ENCODE data around the gene ADPRH.

DNA sequence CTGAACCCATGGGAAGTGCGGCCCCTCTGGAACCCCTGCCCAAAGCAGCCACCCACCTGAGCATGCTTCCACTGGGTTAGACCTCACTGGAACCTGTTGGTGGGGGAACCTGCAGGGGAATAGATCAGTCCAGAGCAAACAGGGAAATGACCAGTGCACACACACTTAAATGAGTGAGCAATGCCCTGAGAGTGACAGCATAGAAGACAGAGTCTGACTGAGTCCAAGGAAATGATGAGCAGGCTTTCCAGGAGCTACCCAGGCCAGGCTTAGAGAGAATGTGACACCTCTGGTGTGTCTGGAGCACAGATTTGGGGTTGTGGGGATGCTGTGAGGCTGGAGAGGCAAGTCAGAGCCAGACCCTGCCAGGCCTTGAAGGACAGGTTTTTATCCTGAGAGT, 46.9 kb downstream of the ADPRH start:
- TF ChIP-seq, protein P1, sequence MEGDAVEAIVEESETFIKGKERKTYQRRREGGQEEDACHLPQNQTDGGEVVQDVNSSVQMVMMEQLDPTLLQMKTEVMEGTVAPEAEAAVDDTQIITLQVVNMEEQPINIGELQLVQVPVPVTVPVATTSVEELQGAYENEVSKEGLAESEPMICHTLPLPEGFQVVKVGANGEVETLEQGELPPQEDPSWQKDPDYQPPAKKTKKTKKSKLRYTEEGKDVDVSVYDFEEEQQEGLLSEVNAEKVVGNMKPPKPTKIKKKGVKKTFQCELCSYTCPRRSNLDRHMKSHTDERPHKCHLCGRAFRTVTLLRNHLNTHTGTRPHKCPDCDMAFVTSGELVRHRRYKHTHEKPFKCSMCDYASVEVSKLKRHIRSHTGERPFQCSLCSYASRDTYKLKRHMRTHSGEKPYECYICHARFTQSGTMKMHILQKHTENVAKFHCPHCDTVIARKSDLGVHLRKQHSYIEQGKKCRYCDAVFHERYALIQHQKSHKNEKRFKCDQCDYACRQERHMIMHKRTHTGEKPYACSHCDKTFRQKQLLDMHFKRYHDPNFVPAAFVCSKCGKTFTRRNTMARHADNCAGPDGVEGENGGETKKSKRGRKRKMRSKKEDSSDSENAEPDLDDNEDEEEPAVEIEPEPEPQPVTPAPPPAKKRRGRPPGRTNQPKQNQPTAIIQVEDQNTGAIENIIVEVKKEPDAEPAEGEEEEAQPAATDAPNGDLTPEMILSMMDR (IDR thresholded peaks at IDR 0.05; ENCODE audit: low read length), result no peak
- no peak for TF ChIP-seq EZH2 (IDR thresholded peaks at IDR 0.05; ENCODE audit: borderline replicate concordance, low read length)

All from OCI-LY1 (cell line).